Karpas-422 (cell line): ENCODE data around the gene ARHGAP20. TPM values are rescaled to one million over a fixed set of nuclear protein-coding genes. Genes with fewer than 3 reads are reported as not detected.

Experiments
- DNase-seq: peaks from one replicate; pipeline ENCODE4 v3.0.0-alpha.2; 2015
- H2AFZ ChIP-seq: fragments of 200-600 bp; sonication (generic); 2 replicates; pipeline ENCODE4 v1.6.1; 2014; ENCODE audit warnings: antibody characterized with exemption, low read length, mixed read lengths
- H3K27ac ChIP-seq: fragments of 200-600 bp; sonication (generic); 2 replicates; pipeline ENCODE4 v1.5.1; 2014; ENCODE audit warnings: mild to moderate bottlenecking, low read length, moderate library complexity
- H3K27me3 ChIP-seq: fragments of 200-600 bp; sonication (generic); 2 replicates; pipeline ENCODE4 v1.6.1; 2014; ENCODE audit warnings: low read length, mixed read lengths
- H3K36me3 ChIP-seq: fragments of 200-600 bp; sonication (generic); 2 replicates; pipeline ENCODE4 v1.6.1; 2014; ENCODE audit warnings: low read length, mixed read lengths; ENCODE audit not compliant: insufficient read depth
- H3K4me1 ChIP-seq: fragments of 200-600 bp; sonication (generic); 2 replicates; pipeline ENCODE4 v1.6.1; 2014; ENCODE audit warnings: mild to moderate bottlenecking, low read length, mixed read lengths
- H3K4me2 ChIP-seq: fragments of 200-600 bp; sonication (generic); 2 replicates; pipeline ENCODE4 v1.6.1; 2014; ENCODE audit warnings: low read length, low read depth, mild to moderate bottlenecking; ENCODE audit not compliant: poor library complexity, severe bottlenecking
- H3K4me3 ChIP-seq: fragments of 200-600 bp; sonication (generic); 2 replicates; pipeline ENCODE4 v1.5.1; 2014; ENCODE audit warnings: mild to moderate bottlenecking, antibody characterized with exemption, low read length, mixed read lengths
- H3K79me2 ChIP-seq: fragments of 200-600 bp; sonication (generic); 2 replicates; pipeline ENCODE4 v1.6.1; 2014; ENCODE audit warnings: mild to moderate bottlenecking, low read length, mixed read lengths
- H3K9ac ChIP-seq: fragments of 200-600 bp; sonication (generic); 2 replicates; pipeline ENCODE4 v1.6.0; 2014; ENCODE audit warnings: low read length
- H3K9me2 ChIP-seq: fragments of 200-600 bp; sonication (generic), shearing (Covaris generic); replicated peaks from 2 replicates; pipeline ENCODE4 v1.6.0; 2014; ENCODE audit warnings: mild to moderate bottlenecking, low read length, moderate library complexity; ENCODE audit not compliant: insufficient read depth
- H3K9me3 ChIP-seq: fragments of 300-700, 200-600 bp; sonication (generic); 2 replicates; pipeline ENCODE4 v1.6.1; 2014; ENCODE audit warnings: low read length, mixed read lengths
- H4K20me1 ChIP-seq: fragments of 200-600 bp; sonication (generic); 2 replicates; pipeline ENCODE4 v1.6.1; 2014; ENCODE audit warnings: mild to moderate bottlenecking, antibody characterized with exemption, low read length, low read depth; ENCODE audit not compliant: insufficient read depth
- total RNA-seq: library from RNA; depleted of rRNA; stranded (reverse); fragments of >200 nt; shearing (Covaris generic); gene quantifications from 2 replicates; pipeline ENCODE4 v1.2.3, GENCODE V29; 2014; ENCODE audit warnings: low replicate concordance

Gene ARHGAP20
- total RNA-seq, 1 experiment from 2014 or later = not detected

GRCh38 chr11:110675548-110675947, 36.7 kb downstream of the ARHGAP20 start:
- H3K4me3 ChIP-seq = no peak overlapping the region
- H3K9me2 ChIP-seq = no peaks in the 10 kb centered on the region
- H4K20me1 ChIP-seq = no peaks in the 10 kb centered on the region
- no peaks in the 10 kb centered on the region for H3K36me3 ChIP-seq
- H3K4me1 ChIP-seq = no peaks in the 10 kb centered on the region
- H3K79me2 ChIP-seq = no peaks in the 10 kb centered on the region
- no peak overlapping the region for H2AFZ ChIP-seq
- no peaks in the 10 kb centered on the region for H3K9me3 ChIP-seq
- no peak overlapping the region for H3K9ac ChIP-seq
- H3K4me2 ChIP-seq = no peak overlapping the region
- no peaks in the 10 kb centered on the region for H3K27me3 ChIP-seq
- H3K27ac ChIP-seq = no peak overlapping the region
- no peak for DNase-seq

GRCh38 chr11:110665689-110666465, 46.4 kb downstream of the ARHGAP20 start:
- H2AFZ ChIP-seq = no peak overlapping the region
- H4K20me1 ChIP-seq = no peaks in the 10 kb centered on the region
- H3K4me3 ChIP-seq = no peak overlapping the region
- no peak overlapping the region for H3K4me2 ChIP-seq
- H3K36me3 ChIP-seq = no peaks in the 10 kb centered on the region
- H3K9me2 ChIP-seq = no peaks in the 10 kb centered on the region
- no peaks in the 10 kb centered on the region for H3K9me3 ChIP-seq
- H3K4me1 ChIP-seq = no peaks in the 10 kb centered on the region
- H3K79me2 ChIP-seq = no peaks in the 10 kb centered on the region
- H3K27ac ChIP-seq = no peak overlapping the region
- H3K27me3 ChIP-seq = no peaks in the 10 kb centered on the region
- peak; percentile 52 for DNase-seq
- no peak overlapping the region for H3K9ac ChIP-seq

GRCh38 chr11:110655967-110656366, 56.3 kb downstream of the ARHGAP20 start:
- no peak overlapping the region for H3K9ac ChIP-seq

GRCh38 chr11:110654456-110654855, 57.8 kb downstream of the ARHGAP20 start:
- H3K27ac ChIP-seq = no peak overlapping the region
- H3K4me1 ChIP-seq = no peaks in the 10 kb centered on the region
- H2AFZ ChIP-seq = no peak overlapping the region
- H3K4me3 ChIP-seq = no peak overlapping the region
- DNase-seq = no peak
- H3K9me2 ChIP-seq = no peaks in the 10 kb centered on the region
- no peaks in the 10 kb centered on the region for H3K9me3 ChIP-seq
- H3K4me2 ChIP-seq = no peak overlapping the region
- H3K36me3 ChIP-seq = no peaks in the 10 kb centered on the region
- H3K79me2 ChIP-seq = no peaks in the 10 kb centered on the region
- no peak overlapping the region for H3K9ac ChIP-seq
- no peaks in the 10 kb centered on the region for H4K20me1 ChIP-seq
- no peaks in the 10 kb centered on the region for H3K27me3 ChIP-seq

More at GRCh38 chr11:110655967-110656366, 56.3 kb downstream of the ARHGAP20 start:
- Histone ChIP-seq H3K36me3 (no peaks in the 10 kb centered on the region), H3K9me3 (no peaks in the 10 kb centered on the region), H3K27me3 (no peaks in the 10 kb centered on the region), H3K79me2 (no peaks in the 10 kb centered on the region), H3K27ac (no peak overlapping the region), H3K4me2 (no peak overlapping the region), H4K20me1 (no peaks in the 10 kb centered on the region), H3K9me2 (no peaks in the 10 kb centered on the region), H2AFZ (no peak overlapping the region), H3K4me3 (no peak overlapping the region), H3K4me1 (no peaks in the 10 kb centered on the region)
- no peak for DNase-seq

- DNase-seq = no peak
- Histone ChIP-seq H3K27me3 (peaks cover 3% of the 10 kb centered on the region; the same call in 1 of the 2 replicates), H3K9me2 (no peaks in the 10 kb centered on the region), H3K4me2 (no peak overlapping the region), H3K79me2 (no peaks in the 10 kb centered on the region), H3K27ac (no peak overlapping the region), H3K4me1 (no peaks in the 10 kb centered on the region), H3K9me3 (no peaks in the 10 kb centered on the region), H2AFZ (no peak overlapping the region), H3K9ac (no peak overlapping the region), H4K20me1 (no peaks in the 10 kb centered on the region), H3K36me3 (no peaks in the 10 kb centered on the region), H3K4me3 (no peak overlapping the region)
These were observed 67.0 kb downstream of the ARHGAP20 start for GRCh38 chr11:110645253-110645652.

GRCh38 chr11:110634370-110634769, 77.9 kb downstream of the ARHGAP20 start:
- Histone ChIP-seq H3K27ac (no peak overlapping the region), H4K20me1 (no peaks in the 10 kb centered on the region), H3K79me2 (no peaks in the 10 kb centered on the region), H3K9me3 (no peaks in the 10 kb centered on the region), H3K4me1 (no peaks in the 10 kb centered on the region), H3K9ac (no peak overlapping the region), H3K4me2 (no peak overlapping the region), H3K36me3 (no peaks in the 10 kb centered on the region), H3K4me3 (no peak overlapping the region), H3K9me2 (no peaks in the 10 kb centered on the region), H3K27me3 (peaks cover 5% of the 10 kb centered on the region; the same call in 1 of the 2 replicates), H2AFZ (no peak overlapping the region)
- no peak for DNase-seq

GRCh38 chr11:110631551-110631950, 80.7 kb downstream of the ARHGAP20 start:
- no peak for DNase-seq
- H3K4me3 ChIP-seq = no peak overlapping the region

GRCh38 chr11:110629594-110629993, 82.6 kb downstream of the ARHGAP20 start:
- Histone ChIP-seq H3K4me3 (no peak overlapping the region), H3K9me2 (no peaks in the 10 kb centered on the region), H3K9me3 (no peaks in the 10 kb centered on the region), H2AFZ (no peak overlapping the region), H3K4me1 (no peaks in the 10 kb centered on the region), H3K4me2 (no peak overlapping the region), H3K36me3 (no peaks in the 10 kb centered on the region), H3K79me2 (no peaks in the 10 kb centered on the region), H3K27ac (no peak overlapping the region), H3K27me3 (peaks cover 5% of the 10 kb centered on the region; the same call in 1 of the 2 replicates), H4K20me1 (no peaks in the 10 kb centered on the region), H3K9ac (no peak overlapping the region)
- DNase-seq = no peak

More at GRCh38 chr11:110631551-110631950, 80.7 kb downstream of the ARHGAP20 start:
- no peak overlapping the region for H2AFZ ChIP-seq
- no peak overlapping the region for H3K9ac ChIP-seq
- no peaks in the 10 kb centered on the region for H3K9me3 ChIP-seq
- no peaks in the 10 kb centered on the region for H3K9me2 ChIP-seq
- no peaks in the 10 kb centered on the region for H3K79me2 ChIP-seq
- H3K36me3 ChIP-seq = no peaks in the 10 kb centered on the region
- H3K27me3 ChIP-seq = peaks cover 5% of the 10 kb centered on the region; the same call in 1 of the 2 replicates
- no peak overlapping the region for H3K4me2 ChIP-seq
- H4K20me1 ChIP-seq = no peaks in the 10 kb centered on the region
- H3K27ac ChIP-seq = no peak overlapping the region
- no peaks in the 10 kb centered on the region for H3K4me1 ChIP-seq
